Astrocyte of the cerebellum (primary cell): ENCODE data around the gene DRC7.
A peak's percentile ranks its signal among the peaks of the same experiment; 100 is the strongest.

Experiments
- DNase-seq: peaks from one replicate; pipeline ENCODE4 v3.0.0-alpha.2; 2011; ENCODE audit warnings: low read depth
- H3K4me3 ChIP-seq: 2 replicates; pipeline ENCODE4 v1.5.1; 2011; ENCODE audit warnings: mild to moderate bottlenecking, low read depth, low read length, moderate library complexity
- in situ Hi-C: cut with HindIII; loops from 2 replicates; pipeline ENCODE4 v1.10.0; 2017; ENCODE audit warnings: low sequenced_read_pairs
- TF ChIP-seq, protein P1 (sequence below): IDR thresholded peaks from 2 replicates; pipeline ENCODE4 v1.5.1; 2012; ENCODE audit warnings: low read length, low read depth, moderate library complexity, mild to moderate bottlenecking; ENCODE audit errors: missing control alignments

The DRC7 gene

DNA sequence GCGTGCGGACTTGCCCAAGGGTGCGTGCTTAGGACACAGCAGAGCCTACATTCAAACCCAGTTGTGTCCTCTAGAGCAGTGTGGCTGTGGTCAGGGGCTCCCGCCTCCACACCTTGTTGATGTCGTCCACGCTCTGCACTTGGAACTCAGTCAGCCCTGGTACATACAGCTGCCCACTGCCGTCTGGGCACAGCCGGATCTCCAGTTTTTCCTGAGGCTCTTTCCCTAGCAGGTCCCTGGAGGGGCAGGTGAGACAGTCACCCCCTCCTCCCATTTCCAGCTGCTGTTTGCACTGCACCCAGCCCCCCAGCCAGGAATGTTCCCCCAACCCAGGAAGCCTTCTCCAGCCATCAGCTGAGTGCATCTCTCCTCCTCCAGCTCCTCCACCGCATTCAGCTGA is 66.7 kb downstream of the DRC7 start:
- no peak for DNase-seq
- TF ChIP-seq, protein P1, sequence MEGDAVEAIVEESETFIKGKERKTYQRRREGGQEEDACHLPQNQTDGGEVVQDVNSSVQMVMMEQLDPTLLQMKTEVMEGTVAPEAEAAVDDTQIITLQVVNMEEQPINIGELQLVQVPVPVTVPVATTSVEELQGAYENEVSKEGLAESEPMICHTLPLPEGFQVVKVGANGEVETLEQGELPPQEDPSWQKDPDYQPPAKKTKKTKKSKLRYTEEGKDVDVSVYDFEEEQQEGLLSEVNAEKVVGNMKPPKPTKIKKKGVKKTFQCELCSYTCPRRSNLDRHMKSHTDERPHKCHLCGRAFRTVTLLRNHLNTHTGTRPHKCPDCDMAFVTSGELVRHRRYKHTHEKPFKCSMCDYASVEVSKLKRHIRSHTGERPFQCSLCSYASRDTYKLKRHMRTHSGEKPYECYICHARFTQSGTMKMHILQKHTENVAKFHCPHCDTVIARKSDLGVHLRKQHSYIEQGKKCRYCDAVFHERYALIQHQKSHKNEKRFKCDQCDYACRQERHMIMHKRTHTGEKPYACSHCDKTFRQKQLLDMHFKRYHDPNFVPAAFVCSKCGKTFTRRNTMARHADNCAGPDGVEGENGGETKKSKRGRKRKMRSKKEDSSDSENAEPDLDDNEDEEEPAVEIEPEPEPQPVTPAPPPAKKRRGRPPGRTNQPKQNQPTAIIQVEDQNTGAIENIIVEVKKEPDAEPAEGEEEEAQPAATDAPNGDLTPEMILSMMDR, result no peak
- in situ Hi-C loops, result no loop called here
- no peak overlapping the region for H3K4me3 ChIP-seq

DNA sequence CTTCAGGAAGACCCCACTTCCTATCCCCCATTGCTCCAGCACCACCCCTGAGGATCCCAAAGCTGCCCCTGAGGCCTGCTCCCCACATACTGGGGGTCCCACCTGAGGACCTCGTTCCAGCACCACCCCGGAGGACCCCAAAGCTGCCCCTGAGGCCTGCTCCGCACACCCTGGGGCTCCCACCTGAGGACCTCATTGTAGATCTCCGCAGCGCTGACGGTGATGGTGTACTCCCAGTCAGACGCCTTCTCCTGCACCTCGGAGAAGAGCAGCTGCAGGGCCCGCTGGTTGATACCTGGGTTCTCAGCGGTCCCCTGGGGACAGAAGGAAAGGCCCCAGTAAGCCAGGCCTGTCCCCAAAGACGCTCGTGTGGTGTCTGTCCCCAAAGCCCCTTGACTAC is 67.4 kb downstream of the DRC7 start:
- no peak overlapping the region for H3K4me3 ChIP-seq
- in situ Hi-C loops, result no loop called here
- DNase-seq, result no peak
- TF ChIP-seq, protein P1, result no peak

DNA sequence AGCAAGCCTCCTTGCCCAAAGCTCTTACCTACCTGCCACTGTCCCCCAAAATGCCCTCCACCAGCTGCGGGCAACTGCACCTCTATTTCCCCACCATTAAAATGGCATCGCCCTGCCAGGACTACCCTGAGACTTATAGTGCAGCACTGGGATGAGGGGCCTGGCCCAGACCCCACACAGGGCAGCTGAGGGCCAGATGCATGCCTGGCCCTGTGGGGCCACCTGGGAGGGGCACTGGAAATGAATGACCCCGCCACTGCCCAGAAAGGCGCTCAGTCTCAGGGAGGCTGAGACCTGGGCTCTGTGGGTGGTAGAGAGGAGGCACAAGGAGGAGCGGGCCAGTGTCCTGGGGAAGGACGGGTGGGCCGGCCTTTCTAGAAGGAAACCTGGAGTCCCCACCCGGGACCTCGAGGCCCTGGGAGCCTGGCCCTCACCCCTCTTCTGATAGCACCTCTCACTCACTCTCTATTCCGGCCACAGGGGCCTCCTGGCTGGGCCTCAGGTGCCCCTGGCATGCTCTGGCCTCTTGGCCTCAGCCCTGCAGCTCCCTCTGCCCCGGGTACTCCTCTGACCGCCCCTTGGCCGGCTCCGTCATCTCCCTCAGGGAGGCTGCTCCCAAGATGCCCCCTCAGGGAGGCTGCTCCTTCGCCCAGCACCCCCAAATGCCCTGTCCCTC is 67.9 kb downstream of the DRC7 start:
- no peak for DNase-seq
- TF ChIP-seq, protein P1, result no peak
- in situ Hi-C loops, result no loop called here
- H3K4me3 ChIP-seq, result no peak overlapping the region

DNA sequence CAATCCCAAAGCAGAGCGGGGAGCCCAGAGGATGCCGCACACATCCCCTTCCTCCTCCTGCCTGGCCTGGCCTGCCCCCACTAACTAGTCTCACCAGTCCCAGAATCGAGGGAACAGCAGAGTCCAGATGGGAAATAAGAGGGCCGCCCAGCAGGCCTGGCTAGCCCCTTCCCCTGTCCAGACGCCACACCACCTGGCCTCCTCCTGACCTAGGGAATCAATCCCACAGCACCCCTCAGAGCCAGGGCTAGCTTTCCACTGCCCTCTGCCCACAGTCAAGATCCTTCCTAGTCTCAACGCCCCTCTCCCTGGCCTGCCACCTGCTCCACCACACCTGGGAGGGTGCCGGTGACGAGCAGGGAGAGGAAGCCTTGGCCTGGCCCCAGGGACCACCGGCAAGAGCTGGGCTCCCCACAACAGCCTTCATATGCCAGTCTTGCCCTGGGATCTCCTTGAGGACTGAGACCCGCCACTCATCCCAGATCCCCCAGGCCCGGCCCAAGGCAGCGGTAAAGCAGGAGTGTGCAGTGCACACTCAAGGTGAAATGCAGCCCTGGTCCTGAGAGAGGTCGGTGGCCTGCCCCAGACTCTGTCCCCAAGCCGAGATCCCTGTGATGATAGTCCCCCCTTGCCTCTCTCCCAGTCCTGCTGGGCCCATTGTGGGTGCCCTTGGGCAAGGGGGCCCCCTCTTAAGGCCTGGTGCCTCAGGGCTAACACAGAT is 68.8 kb downstream of the DRC7 start:
- H3K4me3 ChIP-seq, result no peak overlapping the region
- TF ChIP-seq, protein P1, result no peak
- DNase-seq, result no peak
- in situ Hi-C loops, result no loop called here

DNA sequence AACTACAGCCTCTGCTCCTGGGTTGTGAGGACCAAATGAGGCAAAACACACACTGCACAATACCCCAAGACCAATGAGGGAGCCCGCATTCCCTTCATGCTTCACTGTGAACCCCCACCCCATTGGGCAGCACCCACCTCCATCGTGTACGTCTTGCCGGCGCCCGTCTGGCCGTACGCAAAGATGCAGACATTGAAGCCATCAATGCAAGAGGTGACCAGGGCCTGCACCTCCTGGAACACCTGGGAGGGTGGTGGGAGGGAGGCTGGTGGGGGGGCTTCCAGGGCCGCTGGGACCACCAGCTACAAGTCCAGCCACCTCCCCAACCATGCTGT is 69.4 kb downstream of the DRC7 start:
- in situ Hi-C loops, result no loop called here

DNA sequence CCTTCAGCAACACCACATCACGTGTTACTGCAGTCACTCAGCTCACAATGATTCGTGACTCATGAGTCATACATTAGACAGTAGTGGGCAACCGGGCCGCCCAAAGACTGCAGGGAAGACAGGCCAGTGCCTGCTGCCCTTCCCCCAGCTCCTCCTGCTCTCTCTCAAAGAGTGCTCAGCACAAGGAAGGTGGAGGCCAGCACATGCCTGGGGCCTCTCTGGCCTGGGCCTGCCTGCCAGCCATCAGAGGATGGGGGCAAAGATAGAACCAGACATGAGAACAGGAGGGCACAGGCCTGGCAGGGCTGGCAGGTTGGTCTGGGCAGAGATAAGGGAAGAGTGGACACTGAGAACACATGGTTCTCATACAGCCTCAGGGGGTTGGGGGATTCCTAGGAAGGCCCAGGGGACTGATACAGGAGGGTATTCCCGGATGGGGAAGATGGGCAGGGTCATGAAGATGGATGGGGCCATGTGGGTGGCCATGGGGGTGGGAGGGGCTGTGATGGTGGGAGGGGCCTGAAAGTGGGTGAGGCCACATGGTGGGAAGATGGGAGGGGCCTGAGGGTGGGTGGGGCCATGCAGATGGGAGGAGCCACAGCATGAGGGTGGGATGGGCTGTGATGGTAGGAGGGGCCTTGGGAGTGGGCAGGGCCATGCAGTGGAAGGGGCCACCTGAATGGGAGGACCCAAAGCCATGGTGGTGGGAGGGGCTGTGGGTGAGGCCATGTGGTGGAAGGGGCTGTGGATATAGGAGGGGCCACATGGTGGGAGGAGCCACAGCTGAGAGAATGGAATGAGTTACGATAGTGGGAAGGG is 69.9 kb downstream of the DRC7 start:
- in situ Hi-C loops, result no loop called here
- H3K4me3 ChIP-seq, result no peak overlapping the region
- peak; percentile 13 for DNase-seq
- TF ChIP-seq, protein P1, result no peak

More for the DNA sequence above, 69.4 kb downstream of the DRC7 start:
- H3K4me3 ChIP-seq, result no peak overlapping the region
- no peak for DNase-seq
- TF ChIP-seq, protein P1, result no peak
